Mucosa of descending colon (tissue), 3 donors: Measurements from ENCODE around the gene LTBP3. TPM values are rescaled to one million over a fixed set of nuclear protein-coding genes. Genes with fewer than 3 reads are reported as not detected.
A peak's percentile ranks its signal among the peaks of the same experiment; 100 is the strongest.

Experiments used
- ATAC-seq: fragments of 200-7000 bp; cut with Tn5 transposase; one replicate; pipeline ENCODE4 v1.9.1; 2020; ENCODE audit warnings: mild to moderate bottlenecking, moderate library complexity
- DNase-seq, 3 donors: peaks; one replicate each; pipeline ENCODE4 v3.0.0-alpha.2; 2020
- H3K36me3 ChIP-seq: fragments of 200-600 bp; one replicate; pipeline ENCODE4 v1.8.0; 2021; ENCODE audit warnings: low read depth, mild to moderate bottlenecking
- H3K4me1 ChIP-seq: fragments of 200-600 bp; one replicate; pipeline ENCODE4 v1.8.0; 2021; ENCODE audit warnings: low read depth, mild to moderate bottlenecking
- H3K4me3 ChIP-seq: fragments of 200-600 bp; one replicate; pipeline ENCODE4 v1.8.0; 2021; ENCODE audit warnings: mild to moderate bottlenecking
- H3K9me3 ChIP-seq: fragments of 200-600 bp; one replicate; pipeline ENCODE4 v1.8.0; 2021; ENCODE audit warnings: mild to moderate bottlenecking
- intact Hi-C, 2 donors: fragments of 100-400 bp; cut with DNase I in 1 of 2; cut with micrococcal nuclease in 1 of 2; formaldehyde crosslinking; loops; one replicate each; pipeline versions ENCODE4 v1.11.0 to v1.11.1; 2022; cut with DNase I, micrococcal nuclease
- total RNA-seq, 3 donors: library from RNA; stranded (reverse); fragmentation: NEBNext Ultra II Directional in 2 of 3; extraction: Animal tissue kit (Norgen Biotek cat#: 25700) in 2 of 3; gene quantifications; one replicate each; pipeline versions ENCODE4 v1.2.1 to v1.2.4, GENCODE V29; 2021 to 2023
- TF ChIP-seq, protein P1 (sequence below): fragments of 200-600 bp; IDR thresholded peaks from one replicate; pipeline ENCODE4 v1.8.0; 2022; ENCODE audit warnings: antibody characterized with exemption, mild to moderate bottlenecking
- donor health status: DM: no; HTN: no; CAD: no; lungs with moderate emphysema.
- donor health status: DM: no; HTN: no; CAD: no.
- donor health status: DM: no; HTN: yes; CAD: no.

LTBP3 gene
- total RNA-seq, 3 donors from 2014 or later: 22.6 to 133 (median 36.7) TPM

DNA sequence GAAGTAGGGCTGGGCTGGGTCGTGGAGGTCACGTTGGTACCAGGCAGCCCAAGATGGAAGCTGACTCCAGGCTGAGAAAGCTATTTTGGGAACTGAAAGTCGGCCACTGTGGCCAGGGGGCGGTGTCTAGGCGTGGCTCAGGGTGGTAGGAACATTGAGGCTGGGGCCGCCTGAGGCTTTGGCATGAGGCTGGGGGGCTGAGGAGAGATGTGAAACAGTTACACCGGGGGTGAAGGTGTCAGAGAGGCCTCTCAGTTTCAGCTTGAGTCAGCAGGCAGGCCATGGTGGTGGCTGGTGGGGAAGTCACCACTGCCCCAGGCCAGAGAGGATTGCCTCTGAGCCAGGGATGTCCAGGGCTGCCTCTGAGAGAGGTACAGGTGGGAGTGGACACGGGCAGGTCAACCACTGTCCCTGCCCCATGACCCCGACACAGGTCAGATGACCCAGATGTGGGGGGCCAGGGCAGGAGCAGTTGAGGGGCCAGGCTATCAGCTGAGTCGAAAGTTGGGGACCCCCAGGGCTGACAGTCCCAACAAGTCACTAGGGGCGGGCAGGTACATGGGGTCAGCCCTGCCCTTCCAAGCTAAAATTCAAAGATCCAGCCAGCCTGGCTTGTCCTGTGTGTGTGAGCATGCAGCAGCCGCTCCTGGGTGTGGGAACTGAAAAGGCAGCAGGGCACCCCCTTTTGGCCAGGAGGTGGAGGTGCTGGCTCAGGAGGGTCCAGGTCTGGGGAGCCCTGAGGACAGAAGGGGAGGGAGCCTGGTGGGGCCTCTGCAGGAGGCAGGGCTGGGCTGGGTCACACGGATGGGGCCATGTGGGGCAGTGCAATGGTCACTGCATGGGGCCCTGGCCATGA is 30.3 kb upstream of the LTBP3 start:
- DNase-seq (peak; percentile 74 to 84 (median 74)), ATAC-seq (peak; percentile 72)
- H3K4me1 ChIP-seq: peaks cover 24% of the 10 kb centered on the region
- TF ChIP-seq, protein P1, sequence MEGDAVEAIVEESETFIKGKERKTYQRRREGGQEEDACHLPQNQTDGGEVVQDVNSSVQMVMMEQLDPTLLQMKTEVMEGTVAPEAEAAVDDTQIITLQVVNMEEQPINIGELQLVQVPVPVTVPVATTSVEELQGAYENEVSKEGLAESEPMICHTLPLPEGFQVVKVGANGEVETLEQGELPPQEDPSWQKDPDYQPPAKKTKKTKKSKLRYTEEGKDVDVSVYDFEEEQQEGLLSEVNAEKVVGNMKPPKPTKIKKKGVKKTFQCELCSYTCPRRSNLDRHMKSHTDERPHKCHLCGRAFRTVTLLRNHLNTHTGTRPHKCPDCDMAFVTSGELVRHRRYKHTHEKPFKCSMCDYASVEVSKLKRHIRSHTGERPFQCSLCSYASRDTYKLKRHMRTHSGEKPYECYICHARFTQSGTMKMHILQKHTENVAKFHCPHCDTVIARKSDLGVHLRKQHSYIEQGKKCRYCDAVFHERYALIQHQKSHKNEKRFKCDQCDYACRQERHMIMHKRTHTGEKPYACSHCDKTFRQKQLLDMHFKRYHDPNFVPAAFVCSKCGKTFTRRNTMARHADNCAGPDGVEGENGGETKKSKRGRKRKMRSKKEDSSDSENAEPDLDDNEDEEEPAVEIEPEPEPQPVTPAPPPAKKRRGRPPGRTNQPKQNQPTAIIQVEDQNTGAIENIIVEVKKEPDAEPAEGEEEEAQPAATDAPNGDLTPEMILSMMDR: peak; percentile 73
- intact Hi-C loops: no loop called here
- no peak overlapping the region for H3K4me3 ChIP-seq
- no peaks in the 10 kb centered on the region for H3K9me3 ChIP-seq
- H3K36me3 ChIP-seq: no peaks in the 10 kb centered on the region

DNA sequence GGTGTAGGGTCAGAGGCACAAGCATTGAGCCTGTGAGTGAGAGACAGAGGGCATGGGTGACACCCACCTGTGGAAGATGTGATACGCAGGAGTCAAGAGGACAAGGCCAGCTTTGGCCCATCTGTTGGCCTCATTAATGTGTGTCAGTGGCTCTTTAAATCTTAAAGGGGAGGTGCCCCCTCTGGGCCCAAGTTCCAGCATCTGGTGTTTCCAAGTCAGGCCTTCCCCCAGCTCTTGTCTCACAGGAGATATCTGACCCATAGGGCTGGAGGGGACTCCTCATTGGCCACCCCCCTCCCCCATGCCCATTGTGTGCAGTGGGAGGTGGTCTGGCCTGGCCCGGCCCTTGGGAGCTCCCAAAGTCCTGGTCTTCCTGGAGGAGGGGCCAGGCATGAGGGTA is 28.5 kb upstream of the LTBP3 start:
- H3K9me3 ChIP-seq: no peaks in the 10 kb centered on the region
- TF ChIP-seq, protein P1: no peak
- H3K36me3 ChIP-seq: no peaks in the 10 kb centered on the region
- no peak for ATAC-seq
- no peak overlapping the region for H3K4me3 ChIP-seq
- intact Hi-C loops: no loop called here
- no peak for DNase-seq
- H3K4me1 ChIP-seq: peaks cover 17% of the 10 kb centered on the region

DNA sequence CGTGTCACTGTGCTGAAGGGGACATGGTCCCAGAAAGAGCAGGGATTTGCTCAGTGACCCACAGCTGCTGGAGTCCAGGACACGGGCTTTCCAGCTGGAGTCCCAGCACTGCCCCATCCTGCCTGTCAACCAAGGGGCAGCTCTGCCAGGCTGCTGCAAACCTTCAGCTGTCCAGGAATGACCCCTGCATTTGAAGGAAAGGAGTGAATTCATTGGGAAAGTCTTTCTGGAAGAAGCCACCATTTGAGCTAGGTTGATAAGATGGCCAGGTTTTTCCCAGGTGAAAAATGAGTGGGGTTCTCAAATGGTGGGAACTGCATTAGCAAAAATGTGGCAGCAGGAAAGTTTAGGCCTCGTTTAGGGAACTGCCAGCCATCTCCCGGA is 28.1 kb upstream of the LTBP3 start:
- Histone ChIP-seq H3K9me3 (no peaks in the 10 kb centered on the region), H3K36me3 (no peaks in the 10 kb centered on the region), H3K4me1 (peaks cover 15% of the 10 kb centered on the region), H3K4me3 (no peak overlapping the region)
- no peak for DNase-seq
- ATAC-seq: no peak
- intact Hi-C loops: no loop called here
- TF ChIP-seq, protein P1: no peak

DNA sequence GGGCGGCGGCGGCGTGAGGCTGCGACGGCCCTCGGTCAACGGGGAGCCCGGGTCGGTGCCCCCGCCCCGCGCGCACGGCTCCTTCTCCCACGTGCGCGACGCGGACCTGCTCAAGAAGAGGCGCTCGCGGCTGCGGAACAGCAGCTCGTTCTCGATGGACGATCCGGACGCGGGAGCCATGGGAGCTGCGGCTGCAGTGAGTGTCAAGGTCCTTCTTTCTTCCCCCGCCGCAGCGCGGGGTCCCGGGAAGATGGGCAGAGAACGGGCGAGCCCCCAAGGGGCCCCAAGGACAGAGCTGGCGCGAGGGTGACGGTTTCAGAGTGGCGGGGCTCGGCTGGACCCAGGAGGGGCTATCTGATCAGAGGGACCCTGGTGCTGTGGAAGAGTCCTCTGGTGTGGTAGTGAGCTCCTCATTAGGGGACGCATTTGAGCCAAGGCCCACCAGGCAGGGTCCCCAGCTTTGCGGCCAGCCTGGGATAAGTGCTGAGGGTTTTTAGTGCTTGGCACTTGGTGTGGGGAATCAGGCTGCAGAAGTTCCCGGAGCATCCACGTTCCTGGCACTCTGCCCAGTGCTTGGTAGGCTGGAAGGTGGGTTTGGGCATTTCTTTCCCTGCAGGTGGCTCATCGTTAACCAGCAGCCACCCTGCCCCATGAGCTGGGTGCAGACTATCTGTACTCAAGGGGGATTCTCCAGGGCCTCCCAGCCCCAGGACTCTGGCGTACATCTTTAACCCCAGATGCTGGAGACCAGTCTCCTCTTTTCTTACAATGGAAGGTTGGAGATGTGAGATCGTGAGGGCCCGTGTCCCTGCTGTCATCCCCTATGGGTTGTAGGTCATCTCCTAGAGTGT is 27.5 kb upstream of the LTBP3 start:
- no peak for ATAC-seq
- Histone ChIP-seq H3K36me3 (no peaks in the 10 kb centered on the region), H3K4me3 (no peak overlapping the region), H3K9me3 (no peaks in the 10 kb centered on the region), H3K4me1 (peaks cover 15% of the 10 kb centered on the region)
- no peak for DNase-seq
- intact Hi-C loops: no loop called here
- TF ChIP-seq, protein P1: no peak

DNA sequence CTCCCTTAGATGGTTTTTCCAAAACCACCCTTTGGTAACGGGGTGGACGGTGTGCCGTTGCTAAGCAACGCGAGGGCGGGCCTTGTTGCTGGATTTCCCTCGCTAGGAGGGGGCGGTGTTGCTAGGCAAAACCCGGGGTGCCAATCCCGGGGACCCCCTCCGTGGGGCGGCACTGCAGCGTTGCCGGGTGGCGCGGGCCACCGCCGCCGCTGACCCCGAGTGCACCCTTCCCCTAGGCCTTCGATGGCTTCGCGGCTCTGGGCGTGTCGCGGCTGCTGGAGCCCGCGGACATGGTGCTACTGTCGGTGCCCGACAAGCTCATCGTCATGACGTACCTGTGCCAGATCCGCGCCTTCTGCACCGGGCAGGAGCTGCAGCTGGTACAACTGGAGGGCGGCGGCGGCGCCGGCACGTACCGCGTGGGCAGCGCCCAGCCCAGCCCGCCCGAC is 26.6 kb upstream of the LTBP3 start:
- intact Hi-C loops: no loop called here
- peaks cover 15% of the 10 kb centered on the region for H3K4me1 ChIP-seq
- TF ChIP-seq, protein P1: no peak
- ATAC-seq: no peak
- H3K4me3 ChIP-seq: no peak overlapping the region
- DNase-seq: no peak
- no peaks in the 10 kb centered on the region for H3K9me3 ChIP-seq
- no peaks in the 10 kb centered on the region for H3K36me3 ChIP-seq
